ENCODE data around the gene KRT71.

DNA sequence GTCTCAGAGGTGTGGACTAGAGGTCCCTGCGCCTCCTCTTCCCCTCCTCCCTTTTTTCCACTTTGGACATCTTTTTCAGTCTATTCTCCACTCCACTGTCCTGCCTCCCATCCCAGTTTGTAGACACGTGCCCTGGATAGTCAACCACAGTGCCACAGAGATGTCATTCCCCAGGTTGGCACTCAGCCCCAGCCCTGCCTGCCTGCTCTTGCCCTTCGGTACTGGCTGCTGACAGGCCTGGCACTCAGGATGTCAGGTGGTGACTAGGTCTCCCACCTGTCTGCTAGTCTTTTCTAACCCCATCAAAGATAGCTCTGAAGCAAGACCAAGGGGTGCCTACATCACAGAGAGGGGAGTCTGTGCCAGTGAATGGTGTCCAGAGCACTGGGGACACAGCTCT is 15.8 kb downstream of the KRT71 start:
- TF ChIP-seq CTCF (IDR thresholded peaks at IDR 0.05) (no peak), POLR2AphosphoS5 (IDR thresholded peaks at IDR 0.05) (no peak)

Data from sigmoid colon (tissue), 4 donors.